Calu3 (cell line): Measurements from ENCODE around the gene SLPI. TPM values are rescaled to one million over a fixed set of nuclear protein-coding genes. Genes with fewer than 3 reads are reported as not detected.

Experiments used
- BruUV-seq: library from RNA; stranded (reverse); fragments of 400-500 nt; replicated peaks from 2 replicates; lab custom pipeline; 2021; lab: Mats Ljungman, UMichigan
- CTCF ChIA-PET: fragments of 300-600 bp; sonication (Branson Sonifier 250); formaldehyde crosslinking; loops from one replicate; lab custom pipeline; 2022; ENCODE audit warnings: antibody characterized with exemption; lab: Charles Lee
- DNase-seq: peaks from one replicate; pipeline ENCODE4 v3.0.0; 2022
- H3K27ac Mint-ChIP-seq: one replicate; pipeline ENCODE4 v1.8.0; 2022; ENCODE audit warnings: mixed read lengths; ENCODE audit not compliant: unreplicated experiment
- H3K27me3 Mint-ChIP-seq: one replicate; pipeline ENCODE4 v1.8.0; 2022; ENCODE audit warnings: mixed read lengths; ENCODE audit not compliant: unreplicated experiment
- H3K36me3 Mint-ChIP-seq: one replicate; pipeline ENCODE4 v1.8.0; 2022; ENCODE audit warnings: mild to moderate bottlenecking, moderate library complexity, mixed read lengths; ENCODE audit not compliant: insufficient read depth, unreplicated experiment
- H3K4me1 Mint-ChIP-seq: one replicate; pipeline ENCODE4 v1.8.0; 2022; ENCODE audit warnings: mild to moderate bottlenecking, low read depth, mixed read lengths; ENCODE audit not compliant: unreplicated experiment
- H3K4me3 Mint-ChIP-seq: one replicate; pipeline ENCODE4 v1.8.0; 2022; ENCODE audit warnings: mild to moderate bottlenecking, low read depth, moderate library complexity, mixed read lengths; ENCODE audit not compliant: unreplicated experiment
- H3K9me3 Mint-ChIP-seq: one replicate; pipeline ENCODE4 v1.8.0; 2022; ENCODE audit warnings: low read depth, mixed read lengths; ENCODE audit not compliant: unreplicated experiment
- CTCF ChIP-seq: fragments of 200-600 bp; IDR thresholded peaks from one replicate; pipeline ENCODE4 v1.8.0; 2022; ENCODE audit warnings: antibody characterized with exemption; ENCODE audit not compliant: unreplicated experiment
- intact Hi-C: fragments of 100-400 bp; cut with micrococcal nuclease; formaldehyde crosslinking; loops from one replicate; pipeline ENCODE4 v1.10.0; 2022; ENCODE audit not compliant: unreplicated experiment
- total RNA-seq: library from RNA; stranded (reverse); gene quantifications from 2 replicates; pipeline ENCODE4 v1.2.3, GENCODE V29; 2022

The SLPI gene
- total RNA-seq, 1 experiment from 2014 or later, result 270 TPM

- Mint-ChIP-seq H3K36me3 (no peaks in the 10 kb centered on the region), H3K27ac (no peak overlapping the region), H3K9me3 (no peaks in the 10 kb centered on the region), H3K27me3 (no peaks in the 10 kb centered on the region), H3K4me3 (no peak overlapping the region), H3K4me1 (peaks cover 20% of the 10 kb centered on the region)
- intact Hi-C loops, result no loop called here
- CTCF ChIA-PET, result no interaction called here
- TF ChIP-seq CTCF, result no peak
- no peak for DNase-seq
- no TSS peak for BruUV-seq
Measured at GRCh38 chr20:45247865-45248264, 6.5 kb downstream of the SLPI start.

GRCh38 chr20:45246109-45246508, 8.3 kb downstream of the SLPI start:
- TF ChIP-seq CTCF, result no peak
- CTCF ChIA-PET, result no interaction called here
- Mint-ChIP-seq H3K4me3 (no peak overlapping the region), H3K27me3 (no peaks in the 10 kb centered on the region), H3K27ac (no peak overlapping the region), H3K9me3 (no peaks in the 10 kb centered on the region), H3K36me3 (no peaks in the 10 kb centered on the region), H3K4me1 (peaks cover 9% of the 10 kb centered on the region)
- BruUV-seq, result no TSS peak
- intact Hi-C loops, result no loop called here
- no peak for DNase-seq

GRCh38 chr20:45238139-45238538, 16.2 kb downstream of the SLPI start:
- no peak for TF ChIP-seq CTCF
- Mint-ChIP-seq H3K4me3 (no peak overlapping the region), H3K27ac (no peak overlapping the region), H3K27me3 (peaks cover 31% of the 10 kb centered on the region), H3K36me3 (no peaks in the 10 kb centered on the region), H3K9me3 (no peaks in the 10 kb centered on the region), H3K4me1 (no peaks in the 10 kb centered on the region)
- CTCF ChIA-PET, result interaction anchor here (0.6 to 1.9 kb wide), 4 partner anchors 16 to 1818 kb away, joined by 3 to 8 read pairs (median 5); partner anchors contain the start of gene SLPI
- no peak for DNase-seq
- BruUV-seq, result no TSS peak
- intact Hi-C loops, result no loop called here

- no TSS peak for BruUV-seq
- peak; percentile 70 for DNase-seq
- CTCF ChIA-PET, result no interaction called here
- no peaks in the 10 kb centered on the region for H3K9me3 Mint-ChIP-seq
- peaks cover 52% of the 10 kb centered on the region for H3K27me3 Mint-ChIP-seq
- H3K36me3 Mint-ChIP-seq, result no peaks in the 10 kb centered on the region
- TF ChIP-seq CTCF, result peak; percentile 90
- H3K4me1 Mint-ChIP-seq, result no peaks in the 10 kb centered on the region
- intact Hi-C loops, result loop anchor here (2.0 kb wide), 1 partner anchor 55 kb away; no protein-coding TSS in a partner anchor
- no peak overlapping the region for H3K27ac Mint-ChIP-seq
- no peak overlapping the region for H3K4me3 Mint-ChIP-seq
Measured at GRCh38 chr20:45235995-45236394, 18.4 kb downstream of the SLPI start.
